Limb (tissue), 2 donors: ENCODE measurements around the gene KDM4C.
A peak's percentile ranks its signal among the peaks of the same experiment; 100 is the strongest.
"Not testable (repeated sequence)": the region's sequence is repeated elsewhere in the genome, so short reads cannot be mapped to it uniquely, and the experiment has no call there.

ENCODE experiments used
- DNase-seq, 2 donors: peaks; one replicate each; pipeline ENCODE4 v3.0.0-alpha.2; 2016; ENCODE audit errors: extremely low spot score in 2 of 2

KDM4C gene

DNA sequence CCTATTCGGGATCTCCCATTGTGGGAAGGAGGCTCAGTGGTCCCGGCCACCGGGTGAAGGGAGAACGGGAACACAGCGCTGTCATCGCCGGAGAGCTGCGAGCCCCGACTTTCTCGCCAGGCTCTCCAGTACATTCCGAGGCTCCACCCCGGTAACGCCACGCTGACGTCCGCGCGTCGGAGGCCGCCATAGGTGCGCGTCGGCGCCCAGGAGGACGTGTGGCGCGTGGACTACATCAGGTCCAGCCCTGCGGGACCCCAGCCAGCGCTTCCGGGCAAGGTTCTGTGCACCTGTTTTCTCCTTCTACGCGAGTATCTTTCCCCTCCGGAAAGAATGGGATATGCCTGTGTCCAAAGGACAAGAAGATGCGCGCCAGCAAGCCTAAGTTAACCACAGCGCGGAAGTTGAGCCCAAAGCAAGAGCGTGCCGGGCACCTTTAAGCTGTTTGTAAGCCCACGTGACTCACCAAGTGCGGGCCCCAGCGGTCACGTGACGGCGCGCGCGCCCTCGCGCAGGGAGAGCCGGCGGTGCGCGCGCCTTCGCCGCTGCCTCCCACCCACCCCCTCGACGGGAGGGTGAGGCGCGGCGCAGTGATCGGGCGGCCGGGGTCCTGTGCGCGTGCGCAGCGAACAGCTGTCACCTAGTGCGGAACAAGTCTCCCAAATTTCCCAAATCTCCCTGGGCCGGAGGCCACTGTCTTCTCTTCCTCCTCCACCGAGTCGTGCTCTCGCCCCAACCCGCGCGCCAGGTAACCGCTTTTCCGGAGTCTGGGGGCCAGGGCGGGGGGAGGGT lies at the start of gene KDM4C:
Gene KDM4C (plus strand): TSS at position 518 of the 792 bp plus-strand sequence. CDS start 35,016 bp downstream, outside the sequence.
- DNase-seq, result peak; percentile 97

DNA sequence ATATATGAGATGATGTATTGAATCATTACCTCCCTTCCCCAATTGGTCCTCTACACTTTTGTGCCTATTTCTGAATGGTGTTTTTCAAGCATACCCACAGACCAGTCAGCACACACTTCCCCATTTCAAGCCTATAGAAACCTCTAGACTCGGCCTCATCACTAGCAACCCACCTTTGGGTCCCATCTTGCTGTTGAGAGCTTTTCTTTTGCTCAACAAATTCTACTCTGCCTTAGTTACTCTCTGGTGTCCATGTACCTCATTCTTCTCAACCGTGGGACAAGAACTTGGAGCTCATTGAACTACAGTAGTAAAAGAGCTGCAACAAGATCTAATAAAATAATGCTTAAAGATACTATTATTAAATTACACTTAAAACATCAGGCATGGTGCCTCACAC lies 49.0 kb upstream of the KDM4C start:
- no peak for DNase-seq

DNA sequence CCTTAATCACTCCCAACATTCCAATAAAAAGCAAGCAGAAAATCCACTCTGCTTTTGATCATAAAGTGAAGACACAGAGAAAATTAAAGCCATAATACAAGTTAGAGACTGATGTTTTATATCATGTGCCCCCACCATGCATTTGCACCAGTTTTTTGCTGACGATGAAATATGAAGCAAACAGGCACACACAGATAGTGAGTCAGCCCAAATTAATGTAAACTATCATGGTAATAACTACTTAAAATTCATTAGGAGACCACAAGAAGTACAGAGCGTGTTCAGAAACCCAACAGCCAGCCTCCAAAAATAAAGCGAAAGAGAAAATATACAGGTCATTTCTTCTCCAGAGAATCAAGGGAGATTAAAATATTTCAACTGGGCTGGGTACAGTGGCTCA lies 46.4 kb upstream of the KDM4C start:
- no peak for DNase-seq

DNA sequence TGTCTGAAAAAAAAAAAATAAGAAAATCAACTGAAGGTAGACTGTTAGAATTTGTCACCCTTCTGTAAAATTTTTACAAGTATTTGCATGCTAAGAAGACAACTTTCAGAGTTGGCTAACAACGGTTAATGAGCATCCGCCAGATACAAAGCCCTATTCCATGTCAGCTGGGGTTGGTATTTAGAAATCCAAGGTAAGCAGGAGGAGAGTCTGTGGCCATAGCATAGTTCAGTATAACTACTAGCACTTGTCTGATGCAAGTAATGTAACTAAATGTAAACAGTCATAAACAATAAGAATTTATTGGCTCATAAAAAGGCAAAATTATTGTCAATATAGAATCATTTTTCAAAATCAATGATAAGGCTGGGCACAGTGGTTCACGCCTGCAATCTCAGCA lies 45.7 kb upstream of the KDM4C start:
- DNase-seq, result no peak

DNA sequence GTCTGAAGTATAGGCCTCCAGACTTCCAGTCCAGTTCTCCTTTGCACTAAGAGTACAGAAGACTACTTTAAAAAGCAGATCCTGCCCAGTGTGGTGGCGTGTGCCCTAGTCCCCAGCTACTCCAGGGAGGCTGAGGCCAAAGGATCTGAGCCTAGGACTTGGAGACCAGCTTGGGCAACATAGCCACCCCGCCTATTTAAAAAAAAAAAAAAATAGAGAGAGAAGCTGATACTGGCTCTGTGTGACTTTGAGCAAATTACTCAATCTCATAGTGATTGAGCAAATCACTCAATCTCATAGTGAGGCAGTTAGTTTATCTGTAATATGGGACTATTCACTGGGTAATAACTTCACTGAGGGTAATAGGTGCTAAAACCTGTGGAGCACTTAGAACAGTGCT lies 43.6 kb upstream of the KDM4C start:
- DNase-seq, result no peak

DNA sequence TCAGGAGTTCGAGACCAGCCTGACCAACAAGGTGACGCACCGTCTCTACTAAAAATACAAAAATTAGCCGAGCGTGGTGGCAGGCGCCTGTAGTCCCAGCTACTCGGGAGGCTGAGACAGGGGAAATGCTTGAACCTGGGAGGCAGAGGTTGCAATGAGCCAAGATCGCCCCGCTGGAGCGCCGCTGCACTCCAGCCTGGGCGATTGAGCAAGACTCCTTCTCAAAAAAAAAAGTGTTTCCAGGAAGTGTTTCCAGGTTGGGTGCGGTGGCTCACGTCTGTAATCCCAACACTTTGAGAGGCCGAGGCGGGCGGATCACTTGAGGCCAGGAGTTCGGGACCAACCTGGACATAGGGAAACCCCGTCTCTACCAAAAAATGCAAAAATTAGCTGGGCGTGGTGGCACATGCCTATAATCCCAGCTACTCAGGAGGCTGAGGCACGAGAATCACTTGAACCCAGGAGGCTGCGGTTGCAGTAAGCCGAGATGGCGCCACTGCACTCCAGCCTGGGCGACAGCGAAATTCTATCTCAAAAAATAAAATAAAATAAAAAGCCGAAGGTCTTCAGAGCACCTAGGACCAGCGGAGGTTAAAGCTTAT lies 42.5 kb upstream of the KDM4C start:
- not testable (repeated sequence) for DNase-seq

DNA sequence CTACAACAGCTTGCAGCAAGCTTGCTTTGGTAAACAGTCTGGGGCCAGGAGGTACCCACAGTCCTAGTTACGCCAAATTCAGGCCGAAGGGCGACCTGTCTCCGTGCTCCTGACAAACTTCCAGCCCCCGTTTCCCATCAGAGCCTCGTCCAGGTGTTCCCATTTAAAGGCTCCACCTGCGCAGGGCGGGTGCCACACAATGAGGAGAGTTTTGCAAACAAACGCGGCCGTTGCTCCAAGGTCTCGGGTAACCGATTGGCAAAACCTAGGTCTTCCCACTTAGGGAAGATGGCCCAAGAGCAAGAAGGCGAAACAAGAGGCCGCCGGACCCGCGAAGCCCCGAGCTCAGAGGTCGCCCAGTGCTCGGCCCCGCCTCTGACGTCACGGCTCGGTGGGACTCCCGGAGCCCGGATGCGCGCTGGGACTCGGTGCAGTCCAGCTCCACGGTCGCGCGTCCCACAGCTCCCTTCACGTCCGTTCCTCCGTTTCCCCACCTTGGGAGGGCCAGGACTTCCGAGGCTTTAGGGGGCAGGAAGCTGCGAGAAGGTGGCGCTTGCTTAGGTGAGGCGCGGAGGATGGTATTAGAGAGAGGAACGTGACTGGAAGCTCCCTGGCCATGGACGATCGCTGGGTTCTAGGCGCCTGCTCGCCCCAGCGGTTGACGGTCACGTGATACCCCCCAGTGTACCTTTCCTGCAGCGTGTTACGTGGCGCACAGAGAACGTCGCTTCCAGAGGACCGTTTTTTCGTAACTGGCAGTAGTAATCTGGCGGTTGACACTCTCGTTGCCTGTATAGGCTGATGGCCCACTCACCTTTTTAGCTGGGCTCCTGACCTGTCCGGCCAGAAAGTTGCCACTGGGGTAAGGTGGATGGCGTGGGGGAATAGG lies 41.8 kb upstream of the KDM4C start:
- DNase-seq, result peak in 1 of 2 donors; percentile 74

DNA sequence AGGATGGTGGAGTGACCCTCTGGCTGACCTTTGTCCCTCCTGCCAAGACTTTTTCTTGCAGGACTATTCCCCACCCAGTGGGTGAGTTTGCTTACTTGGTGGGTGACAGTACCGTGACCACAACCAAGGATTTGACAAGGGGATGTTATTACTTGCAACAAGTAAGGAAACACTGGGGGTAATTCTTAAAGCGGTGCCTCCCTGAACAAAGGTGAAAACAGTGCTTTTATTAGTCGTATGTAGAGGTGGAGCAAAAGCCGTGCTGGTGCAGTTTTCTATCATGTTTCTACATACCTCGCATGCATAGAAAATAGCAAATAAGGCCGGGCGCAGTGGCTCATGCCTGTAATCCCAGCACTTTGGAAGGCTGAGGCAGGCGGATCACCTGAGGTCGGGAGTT lies 41.0 kb upstream of the KDM4C start:
- DNase-seq, result no peak

DNA sequence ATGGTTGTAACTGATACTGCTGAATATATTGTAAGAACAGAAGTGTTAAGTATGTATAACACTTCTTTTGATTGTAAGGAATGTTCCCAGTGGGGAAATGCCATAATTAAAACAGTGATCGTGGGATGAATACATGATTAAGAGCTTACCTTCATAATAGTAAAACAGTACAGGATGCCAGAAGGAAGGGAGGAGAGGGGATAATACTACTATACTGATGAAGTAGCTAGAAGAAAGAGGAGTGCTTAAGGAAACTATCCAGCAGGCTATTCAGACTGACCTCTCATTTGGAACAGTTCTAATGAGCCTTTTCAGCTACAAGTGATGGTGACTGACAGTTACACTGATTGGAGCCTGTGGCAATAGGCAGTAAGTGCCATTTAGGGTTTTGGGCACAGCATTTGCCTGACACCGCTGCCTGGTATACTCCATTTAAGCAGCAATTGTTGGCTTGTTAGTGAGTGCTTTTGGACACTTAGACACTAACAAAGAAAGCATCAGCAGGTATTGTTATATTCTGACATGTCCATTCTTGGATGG lies 33.8 kb upstream of the KDM4C start:
- no peak for DNase-seq

DNA sequence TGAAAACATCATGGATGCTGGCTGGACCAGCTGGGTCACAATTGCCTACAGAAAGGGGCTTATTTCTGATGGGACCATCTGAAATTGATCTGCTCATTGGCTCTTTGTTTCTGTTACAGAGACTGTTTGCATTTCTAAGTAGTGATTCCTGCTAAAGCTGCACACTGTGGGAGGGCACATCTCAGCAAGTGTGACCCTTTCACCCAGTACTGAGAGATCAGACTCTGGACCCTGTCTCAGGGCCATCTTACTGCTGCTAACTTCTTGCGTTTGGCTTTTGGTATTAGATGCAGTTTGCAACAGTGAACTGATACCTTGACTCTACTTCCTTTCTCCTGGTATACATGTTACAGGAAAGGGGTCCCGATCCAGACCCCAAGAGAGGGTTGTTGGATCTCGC lies 24.5 kb upstream of the KDM4C start:
- no peak for DNase-seq

DNA sequence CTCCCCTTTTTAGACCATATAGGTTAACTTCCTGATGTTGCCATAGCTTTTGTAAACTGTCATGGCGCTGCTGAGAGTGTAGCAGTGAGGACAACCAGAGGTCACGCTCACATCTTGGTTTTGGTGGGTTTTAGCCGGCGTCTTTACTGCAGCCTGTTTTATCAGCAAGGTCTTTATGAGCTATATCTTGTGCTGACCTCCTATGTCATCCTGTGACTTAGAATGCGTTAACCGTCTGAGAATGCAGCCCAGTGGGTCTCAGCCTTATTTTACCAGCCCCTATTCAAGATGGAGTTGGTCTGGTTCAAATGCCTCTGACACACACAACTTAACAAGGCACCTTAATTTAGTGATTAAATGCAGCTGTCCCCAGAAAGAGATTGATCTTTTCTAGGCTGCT lies 23.9 kb upstream of the KDM4C start:
- no peak for DNase-seq

DNA sequence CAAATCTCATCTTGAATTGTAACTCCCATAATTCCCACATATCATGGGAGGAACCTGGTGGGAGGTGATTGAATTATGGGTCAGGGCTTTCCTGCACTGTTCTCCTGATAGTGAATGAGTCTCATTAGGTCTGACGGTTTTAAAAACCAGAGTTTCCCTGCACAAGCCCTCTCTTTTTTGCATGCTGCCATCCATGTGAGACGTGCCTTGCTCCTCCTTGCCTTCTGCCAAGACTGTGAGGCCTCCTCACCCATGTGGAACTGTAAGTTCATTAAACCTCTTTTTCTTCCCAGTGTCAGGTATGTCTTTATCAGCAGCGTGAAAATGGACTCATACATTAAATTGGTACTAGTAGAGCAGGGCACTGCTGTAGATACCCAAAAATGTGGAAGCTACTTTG lies 22.4 kb upstream of the KDM4C start:
- no peak for DNase-seq

DNA sequence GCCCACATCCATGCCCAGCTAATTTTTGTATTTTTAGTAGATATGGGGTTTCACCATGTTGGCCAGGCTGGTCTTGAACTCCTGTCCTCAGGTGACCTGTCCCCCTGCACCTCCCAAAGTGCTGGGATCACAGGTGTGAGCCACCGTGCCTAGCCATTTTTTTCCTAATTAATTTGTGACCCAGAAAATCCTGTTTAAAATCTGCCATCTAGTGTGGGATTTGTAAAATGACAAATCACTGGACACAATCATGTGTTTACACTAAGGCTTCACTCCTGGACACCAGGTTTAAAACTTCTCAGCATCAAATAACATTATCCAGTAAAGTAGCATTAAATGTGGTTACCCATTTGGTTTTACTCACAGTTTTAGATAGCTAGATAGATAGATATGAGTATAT lies 18.6 kb upstream of the KDM4C start:
- DNase-seq, result no peak

DNA sequence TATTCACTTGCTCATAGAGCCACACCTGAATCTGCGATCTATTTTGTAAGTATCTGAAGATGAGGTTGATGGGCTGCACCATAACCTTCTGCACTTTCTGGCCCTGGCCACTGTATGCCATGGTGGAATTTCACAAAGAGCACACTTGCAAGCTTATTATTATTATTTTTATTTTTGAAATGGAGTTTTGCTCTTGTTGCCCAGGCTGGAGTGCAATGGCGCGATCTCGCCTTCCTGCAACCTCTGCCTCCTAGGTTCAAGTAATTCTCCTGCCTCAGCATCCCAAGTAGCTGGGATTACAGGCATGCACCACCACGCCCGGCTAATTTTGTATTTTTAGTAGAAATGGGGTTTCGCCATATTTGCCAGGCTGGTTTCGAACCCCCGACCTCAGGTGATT lies 8.9 kb upstream of the KDM4C start:
- DNase-seq, result not testable (repeated sequence)

DNA sequence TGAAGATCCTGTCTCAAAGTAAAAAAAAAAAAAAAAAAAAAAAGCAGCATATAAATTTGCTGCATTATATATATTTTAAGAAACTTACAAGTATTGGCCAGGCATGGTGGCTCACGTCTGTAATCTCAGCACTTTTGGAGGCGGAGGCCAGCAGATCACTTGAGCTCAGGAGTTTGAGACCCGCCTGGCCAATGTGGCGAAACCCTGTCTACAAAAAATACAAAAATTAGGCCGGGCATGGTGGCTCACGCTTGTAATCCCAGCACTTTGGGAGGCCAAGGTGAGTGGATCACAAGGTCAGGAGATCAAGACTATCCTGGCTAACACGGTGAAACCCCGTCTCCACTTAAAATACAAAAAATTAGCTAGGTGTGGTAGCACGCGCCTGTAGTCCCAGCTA lies 2.9 kb upstream of the KDM4C start:
- DNase-seq, result not testable (repeated sequence)

DNA sequence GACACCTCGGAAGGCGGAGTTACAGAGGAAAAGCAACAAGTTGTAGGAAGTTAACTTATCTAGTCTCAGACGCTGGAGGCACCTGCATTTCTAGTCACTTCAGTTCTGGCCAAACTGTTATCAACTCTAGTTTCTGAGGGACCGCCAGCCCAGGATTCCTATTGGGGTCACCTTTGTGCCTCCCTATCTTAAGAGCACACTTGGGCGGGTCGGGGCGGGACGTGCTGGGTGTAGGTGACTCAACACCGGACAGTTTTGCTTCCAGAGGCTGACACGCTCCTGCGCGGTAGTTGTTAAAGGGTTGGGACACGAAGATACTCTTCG lies 679 bp upstream of the KDM4C start:
- DNase-seq, result peak in 1 of 2 donors; percentile 65

DNA sequence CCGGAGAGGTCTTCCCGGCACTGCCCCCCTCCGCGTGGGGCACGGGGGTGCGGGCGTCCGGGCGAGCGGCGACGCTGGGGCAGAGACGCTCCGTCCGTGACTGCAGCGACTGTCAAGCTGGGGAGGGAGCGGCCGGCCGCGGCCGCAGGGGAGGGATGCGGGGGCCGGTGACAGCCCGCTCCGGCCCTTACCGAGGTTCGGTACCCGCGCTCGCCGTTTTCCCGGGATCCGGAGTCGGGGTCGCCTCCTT lies 400 bp downstream of the KDM4C start:
- DNase-seq, result no peak

DNA sequence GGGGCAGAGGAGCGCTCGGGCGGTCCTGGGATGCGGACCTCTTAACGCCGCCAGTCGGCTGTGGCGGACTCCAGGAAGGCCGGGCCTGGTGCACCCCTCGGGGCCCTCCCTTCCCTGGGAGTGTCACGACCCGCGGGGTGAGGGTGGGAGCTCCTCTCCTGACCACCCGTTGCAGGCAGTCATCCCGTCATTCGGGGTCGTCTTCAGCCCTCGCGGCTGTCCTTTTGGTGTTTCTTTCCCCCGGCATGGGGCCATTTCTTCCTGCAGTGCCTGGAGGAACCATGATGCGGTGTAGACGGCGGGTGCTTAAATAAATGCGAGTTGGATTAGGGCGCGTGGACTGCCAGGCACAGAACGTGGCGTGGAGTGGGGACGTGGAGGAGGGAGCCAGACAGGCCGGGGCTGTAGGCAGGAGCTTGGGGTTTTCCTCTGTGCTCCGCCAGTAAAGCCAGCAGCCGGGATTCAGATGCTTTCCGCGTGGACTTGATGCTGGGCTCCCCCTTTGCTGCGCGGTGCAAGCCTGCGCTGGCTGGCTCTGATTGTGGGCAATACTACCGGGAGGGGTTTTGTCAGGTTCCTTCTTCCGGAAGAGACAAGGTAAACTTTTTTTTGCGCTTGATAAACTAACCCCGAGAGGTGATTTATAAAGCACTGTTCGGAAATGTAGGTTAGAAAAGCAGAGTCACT lies 868 bp downstream of the KDM4C start:
- DNase-seq, result peak; percentile 22 to 76

DNA sequence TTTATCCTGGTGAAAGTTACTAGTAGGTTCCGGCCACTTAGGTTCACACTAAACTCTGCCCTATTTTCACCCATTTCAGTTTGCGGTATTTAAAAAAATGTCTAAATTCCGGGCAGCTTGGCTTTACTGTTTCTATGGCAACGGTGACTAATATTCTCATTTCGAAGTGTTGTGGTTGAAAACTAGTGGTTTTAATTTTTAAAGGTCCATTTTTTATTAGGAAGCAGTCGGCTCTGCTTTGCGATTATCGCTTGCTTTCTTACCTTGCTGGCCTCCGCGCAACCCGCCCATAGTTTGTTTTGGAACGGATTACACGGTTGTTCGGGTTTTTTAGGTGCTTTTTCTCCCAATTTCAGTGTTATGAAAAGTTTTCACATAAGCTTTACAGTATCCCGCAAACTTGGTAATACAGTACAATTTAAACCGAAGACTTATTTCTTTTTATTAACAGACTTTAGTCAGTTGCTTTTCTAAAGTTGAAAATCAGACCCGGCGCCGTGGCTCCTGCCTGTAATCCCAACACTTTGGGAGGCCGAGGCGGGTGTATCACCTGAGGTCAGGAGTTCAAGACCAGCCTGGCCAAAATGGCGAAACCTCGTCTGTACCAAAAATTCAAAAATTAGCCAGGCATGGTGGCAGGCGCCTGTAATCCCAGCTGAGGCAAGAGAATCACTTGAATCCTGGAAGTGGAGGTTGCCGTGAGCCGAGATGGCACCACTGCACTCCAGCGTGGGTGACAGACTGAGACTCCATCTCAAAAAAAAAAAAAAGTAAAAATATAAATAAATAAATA lies 1.6 kb downstream of the KDM4C start:
- peak in 1 of 2 donors; percentile 20 for DNase-seq

DNA sequence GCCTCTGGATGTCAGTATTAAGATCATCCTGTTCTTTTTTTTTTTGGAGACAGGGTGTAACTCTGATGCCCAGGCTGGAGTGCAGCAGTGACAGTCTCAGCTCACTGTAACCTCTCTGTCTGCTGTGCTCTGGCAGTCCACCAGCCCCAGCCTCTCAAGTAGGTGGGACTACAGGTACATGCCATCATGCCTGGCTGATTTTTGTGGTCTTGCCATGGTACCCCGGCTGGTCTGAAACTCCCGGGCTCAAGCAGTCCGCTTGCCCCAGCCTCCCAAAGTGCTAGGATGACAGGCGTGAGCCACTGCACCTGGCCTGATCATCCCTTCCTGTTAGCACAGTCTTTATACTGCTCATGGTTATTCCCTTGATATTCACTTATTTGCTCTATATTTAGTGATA lies 3.5 kb downstream of the KDM4C start:
- no peak for DNase-seq

DNA sequence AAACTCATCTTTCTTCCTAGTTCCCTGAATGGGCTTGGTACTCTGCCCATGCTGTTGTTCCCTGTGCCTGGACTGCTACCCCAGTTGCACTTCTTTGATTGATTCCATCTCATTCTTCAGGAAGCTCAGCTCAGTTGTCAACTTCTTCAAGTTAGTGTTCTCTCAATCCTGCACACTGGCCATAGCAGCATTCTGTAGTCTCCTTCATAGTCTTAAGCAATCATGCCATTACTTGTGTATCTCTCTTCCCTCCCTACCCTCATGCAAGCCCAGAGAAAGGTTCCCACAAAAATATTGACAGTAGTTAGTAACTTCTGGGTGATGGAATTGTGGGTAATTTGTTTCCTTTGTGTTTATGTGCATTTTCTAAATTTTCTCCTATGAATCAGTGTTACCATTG lies 5.5 kb downstream of the KDM4C start:
- no peak for DNase-seq
